Measurements from ENCODE around the gene CELA2A.

DNA sequence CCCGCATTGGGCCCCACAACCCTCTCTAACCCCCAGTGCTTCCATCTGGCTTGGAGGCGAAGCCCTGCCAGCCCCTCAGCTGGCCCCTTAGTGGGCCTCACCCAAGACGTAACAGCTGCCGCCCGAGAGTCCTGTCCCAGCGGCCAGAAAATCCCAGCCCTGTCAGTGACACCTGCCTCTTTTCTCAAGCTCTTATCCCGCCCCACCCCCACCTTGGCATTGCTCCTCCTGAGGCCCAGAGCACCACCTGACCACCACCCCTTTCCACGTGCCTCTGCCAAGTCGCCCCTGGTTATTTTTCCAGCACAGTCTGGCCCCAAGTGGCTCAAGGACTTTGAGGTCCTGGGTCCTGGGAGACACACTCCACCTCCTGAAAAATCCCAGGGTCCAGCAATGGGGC lies 24.2 kb upstream of the CELA2A start:
- TF ChIP-seq, protein P1, sequence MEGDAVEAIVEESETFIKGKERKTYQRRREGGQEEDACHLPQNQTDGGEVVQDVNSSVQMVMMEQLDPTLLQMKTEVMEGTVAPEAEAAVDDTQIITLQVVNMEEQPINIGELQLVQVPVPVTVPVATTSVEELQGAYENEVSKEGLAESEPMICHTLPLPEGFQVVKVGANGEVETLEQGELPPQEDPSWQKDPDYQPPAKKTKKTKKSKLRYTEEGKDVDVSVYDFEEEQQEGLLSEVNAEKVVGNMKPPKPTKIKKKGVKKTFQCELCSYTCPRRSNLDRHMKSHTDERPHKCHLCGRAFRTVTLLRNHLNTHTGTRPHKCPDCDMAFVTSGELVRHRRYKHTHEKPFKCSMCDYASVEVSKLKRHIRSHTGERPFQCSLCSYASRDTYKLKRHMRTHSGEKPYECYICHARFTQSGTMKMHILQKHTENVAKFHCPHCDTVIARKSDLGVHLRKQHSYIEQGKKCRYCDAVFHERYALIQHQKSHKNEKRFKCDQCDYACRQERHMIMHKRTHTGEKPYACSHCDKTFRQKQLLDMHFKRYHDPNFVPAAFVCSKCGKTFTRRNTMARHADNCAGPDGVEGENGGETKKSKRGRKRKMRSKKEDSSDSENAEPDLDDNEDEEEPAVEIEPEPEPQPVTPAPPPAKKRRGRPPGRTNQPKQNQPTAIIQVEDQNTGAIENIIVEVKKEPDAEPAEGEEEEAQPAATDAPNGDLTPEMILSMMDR (conservative IDR thresholded peaks at IDR 0.05 in 1 of 2, IDR thresholded peaks at IDR 0.05 in 1 of 2; ENCODE audit: extremely low read depth in 1 of 2, insufficient read depth in 1 of 2, low read depth in 1 of 2, low read length in 2 of 2): no peak
- no peak for TF ChIP-seq EZH2 (IDR thresholded peaks at IDR 0.05; ENCODE audit: borderline replicate concordance, low read length)
